NCI-H1930 (cell line): ENCODE results near the gene RAE1.

ENCODE experiments used
- DNase-seq, 2 experiments: peaks; one replicate each; lab custom pipeline; 2025; lab: John Stamatoyannopoulos, UW

The RAE1 gene, protein sequence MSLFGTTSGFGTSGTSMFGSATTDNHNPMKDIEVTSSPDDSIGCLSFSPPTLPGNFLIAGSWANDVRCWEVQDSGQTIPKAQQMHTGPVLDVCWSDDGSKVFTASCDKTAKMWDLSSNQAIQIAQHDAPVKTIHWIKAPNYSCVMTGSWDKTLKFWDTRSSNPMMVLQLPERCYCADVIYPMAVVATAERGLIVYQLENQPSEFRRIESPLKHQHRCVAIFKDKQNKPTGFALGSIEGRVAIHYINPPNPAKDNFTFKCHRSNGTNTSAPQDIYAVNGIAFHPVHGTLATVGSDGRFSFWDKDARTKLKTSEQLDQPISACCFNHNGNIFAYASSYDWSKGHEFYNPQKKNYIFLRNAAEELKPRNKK

DNA sequence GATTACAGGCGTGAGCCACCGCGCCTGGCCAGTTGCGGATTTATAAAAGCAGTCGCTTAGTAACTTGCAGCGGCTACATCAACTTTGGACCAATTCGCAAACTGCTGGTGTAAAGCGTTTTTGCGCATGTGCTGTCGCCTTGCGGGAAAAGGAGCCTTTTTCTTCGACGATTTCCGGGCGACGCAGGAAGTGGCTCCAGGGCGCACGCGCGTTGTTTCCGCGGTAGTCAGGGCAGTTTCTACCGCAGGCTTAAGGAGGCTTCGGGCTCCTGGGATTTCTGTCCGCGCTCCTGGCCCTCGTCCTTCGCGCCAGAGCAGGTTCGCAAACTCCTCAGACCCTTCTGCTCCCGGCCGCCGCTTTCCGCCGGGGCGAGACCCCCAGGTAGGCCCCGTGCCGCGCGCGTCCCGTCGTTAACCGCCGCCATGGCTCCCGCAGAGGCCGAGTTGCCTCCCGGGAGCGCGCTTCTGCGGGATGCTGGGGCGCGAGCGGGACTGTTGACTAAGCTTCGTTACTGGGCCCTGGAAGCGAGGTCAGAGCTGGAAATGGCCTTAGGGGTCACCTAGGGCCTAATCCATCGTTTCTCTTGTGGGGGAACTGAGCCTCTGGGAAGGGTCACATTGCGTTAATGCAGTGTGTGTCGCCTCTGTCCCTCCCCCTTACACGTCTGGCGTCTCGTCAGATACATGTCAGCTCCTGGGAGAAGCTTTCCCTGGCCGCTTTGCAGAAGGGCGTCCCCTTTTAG lies at the start of gene RAE1:
Gene RAE1, plus strand, starts transcription at position 214 of the 742 bp plus-strand sequence. CDS start 2,784 bp downstream, outside the sequence.
- DNase-seq = peak; percentile 89 to 97

DNA sequence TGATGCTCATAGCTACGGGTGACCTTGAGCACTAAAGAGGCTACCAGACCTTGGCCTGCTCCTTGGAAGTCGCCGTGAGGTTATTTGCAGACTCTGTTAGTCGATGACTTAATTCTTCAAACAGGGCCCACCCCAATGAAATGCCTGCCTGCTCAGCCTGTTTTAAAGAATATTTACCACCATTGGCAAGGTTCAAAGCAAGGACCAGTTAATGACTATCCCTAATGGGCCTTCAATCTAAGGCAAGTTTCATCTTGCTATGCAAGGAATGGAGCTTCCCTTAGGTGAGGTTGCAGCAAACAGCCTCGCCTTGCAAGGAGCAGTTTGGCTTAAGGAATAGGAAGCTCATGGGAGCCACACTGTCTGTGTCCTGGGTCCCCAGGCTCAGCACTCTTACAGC lies 44.3 kb upstream of the RAE1 start:
- no peak for DNase-seq

DNA sequence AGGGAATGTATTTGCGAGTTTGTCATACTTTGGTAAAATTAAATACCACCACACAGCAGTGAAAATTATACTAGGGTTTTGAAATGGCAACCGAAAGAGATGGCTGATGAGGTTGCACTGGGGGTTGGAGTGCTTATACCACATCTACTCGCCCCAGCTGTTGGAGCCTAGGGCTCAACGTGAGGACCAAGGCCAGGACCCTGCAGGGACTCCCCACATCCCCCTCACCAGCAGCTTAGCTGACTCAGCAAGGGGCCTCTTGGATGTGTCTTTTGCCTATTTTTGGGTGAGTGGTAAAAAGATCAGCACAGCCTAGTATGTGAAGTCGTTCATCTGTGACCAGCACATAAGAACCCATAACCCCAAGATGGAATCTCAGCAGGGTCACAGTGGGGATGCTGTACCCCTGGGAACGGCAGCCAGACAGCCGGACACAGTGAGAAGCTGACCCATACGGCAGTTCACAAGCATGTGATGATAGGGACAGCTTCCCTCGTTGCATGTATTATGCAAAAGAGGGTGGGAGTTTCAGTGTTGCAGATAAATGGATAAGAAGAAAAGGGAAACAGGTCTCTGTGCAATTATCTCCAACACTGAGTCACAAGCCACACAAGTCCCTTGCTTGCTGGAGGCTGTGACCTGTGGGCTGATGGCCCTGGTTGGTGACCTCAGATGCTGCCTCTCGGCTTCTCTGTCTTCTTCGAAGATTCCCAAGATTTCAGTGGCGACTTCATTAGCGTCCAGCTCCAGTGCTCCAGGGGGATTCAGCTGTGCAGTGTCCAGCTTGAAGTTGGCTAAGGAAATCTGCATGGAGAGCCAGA lies 42.4 kb upstream of the RAE1 start:
- no peak for DNase-seq

DNA sequence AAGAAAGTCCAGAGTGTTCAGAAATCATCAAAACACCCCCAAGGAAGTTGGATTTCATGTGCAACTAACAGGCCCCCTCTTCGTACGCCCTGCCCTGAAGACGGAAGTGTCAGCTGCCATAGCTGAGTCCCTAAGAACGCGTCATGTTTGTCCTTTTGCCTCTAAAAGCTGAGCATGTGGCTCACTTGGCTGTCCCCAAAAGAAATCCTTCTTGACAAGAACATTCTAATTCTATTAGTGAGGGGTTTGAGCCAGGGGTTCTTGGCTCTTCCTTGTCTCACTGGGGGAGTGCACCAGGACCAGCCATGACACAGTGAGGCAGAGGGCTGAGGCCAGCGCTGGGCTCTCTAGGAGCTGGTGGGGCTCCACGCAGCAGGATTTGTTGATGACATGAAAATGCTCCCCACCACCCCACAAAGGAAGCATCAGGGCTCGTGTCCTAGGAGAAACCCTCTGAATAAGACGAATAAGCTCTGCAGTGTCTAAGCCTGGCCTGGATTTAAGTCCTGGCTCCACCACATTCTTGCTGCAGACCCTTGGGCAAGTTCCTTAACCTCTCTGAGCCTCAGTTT lies 41.4 kb upstream of the RAE1 start:
- DNase-seq = no peak

DNA sequence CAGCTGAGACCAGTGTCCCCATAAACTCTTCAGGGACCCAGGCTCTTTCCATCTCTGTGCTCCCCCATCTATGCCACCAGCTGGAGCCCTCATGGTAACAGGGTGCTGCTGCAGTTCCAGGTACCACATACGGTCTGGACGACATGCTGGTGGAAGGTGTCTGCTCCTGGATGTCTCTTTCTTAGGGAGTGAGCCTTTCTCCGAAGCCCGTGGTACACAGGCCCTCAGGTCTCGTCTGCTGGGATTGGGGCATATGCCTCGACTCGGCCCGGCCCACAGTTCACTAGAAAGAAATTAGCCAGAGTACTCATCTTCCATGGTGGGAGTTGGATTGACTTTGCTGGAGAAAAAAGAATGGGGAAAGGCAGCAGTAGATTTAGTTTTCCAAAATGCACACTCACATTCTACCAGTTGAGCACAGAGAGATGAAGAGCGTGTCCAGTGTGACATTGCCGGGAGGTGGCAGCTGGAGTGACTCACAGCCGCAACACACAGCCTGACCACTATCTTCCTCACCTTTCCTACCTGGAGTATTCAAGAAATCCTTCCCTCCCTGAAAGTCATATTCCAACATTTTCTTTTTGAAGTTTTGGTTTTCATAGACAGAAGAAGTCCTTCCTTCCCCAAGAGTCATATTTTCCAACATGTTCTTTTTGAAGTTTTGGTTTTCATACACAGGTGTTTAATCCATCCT lies 40.1 kb upstream of the RAE1 start:
- no peak for DNase-seq

DNA sequence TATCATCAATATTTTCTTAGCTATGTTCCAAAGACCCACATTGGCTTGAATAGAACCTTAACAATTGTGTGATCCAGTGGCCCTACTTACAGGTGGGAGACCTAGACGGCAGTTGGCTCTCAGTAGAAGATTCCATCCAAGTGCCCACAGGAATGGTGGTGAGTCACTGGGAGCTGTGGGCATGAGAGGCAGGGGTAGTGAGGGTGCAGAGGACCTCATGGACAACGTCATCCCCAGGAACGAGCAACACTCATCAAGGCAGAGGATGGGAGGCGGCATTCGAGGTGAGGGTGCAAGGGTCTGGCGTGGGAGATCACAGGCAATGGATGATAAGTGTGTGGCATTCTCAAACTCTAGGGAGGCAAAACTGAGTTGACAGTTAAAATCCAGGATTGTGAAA lies 38.9 kb upstream of the RAE1 start:
- no peak for DNase-seq

DNA sequence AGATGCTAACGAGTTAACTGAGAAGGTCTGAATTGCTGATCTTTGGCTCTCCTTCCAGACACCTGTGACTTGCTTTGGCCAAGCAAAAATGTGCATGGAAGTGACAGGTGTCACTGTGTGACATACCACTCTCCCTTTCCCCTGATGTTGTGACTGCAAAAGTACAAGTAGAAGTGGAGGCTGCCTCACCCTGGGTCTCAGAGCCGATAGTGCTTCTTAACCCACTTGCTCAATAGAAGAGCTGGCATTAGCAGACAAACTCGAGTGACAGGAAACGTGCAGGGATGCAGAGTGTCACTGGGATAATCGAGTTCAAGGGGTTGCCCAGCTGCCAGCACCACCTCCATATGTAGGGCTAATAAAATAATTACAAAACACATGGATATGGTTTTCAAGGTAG lies 37.8 kb upstream of the RAE1 start:
- no peak for DNase-seq

DNA sequence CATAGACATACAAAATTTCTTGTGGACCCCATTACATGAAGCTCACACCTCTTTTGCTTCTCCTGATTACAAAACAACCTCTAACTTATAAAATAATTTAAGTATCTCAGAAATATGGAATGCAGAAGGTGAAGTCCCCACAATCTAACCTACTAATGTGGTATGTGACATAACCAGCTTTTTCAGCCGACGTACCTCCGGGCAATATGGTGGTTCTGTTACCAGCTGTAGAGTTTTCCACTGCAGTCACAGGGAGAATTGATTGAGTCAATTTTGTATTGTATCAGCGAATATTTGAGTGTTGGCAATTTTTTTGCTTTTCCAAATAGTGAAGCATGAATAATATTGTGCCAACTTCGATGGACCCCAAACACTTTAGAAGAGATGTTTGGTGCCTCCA lies 37.1 kb upstream of the RAE1 start:
- DNase-seq = no peak

DNA sequence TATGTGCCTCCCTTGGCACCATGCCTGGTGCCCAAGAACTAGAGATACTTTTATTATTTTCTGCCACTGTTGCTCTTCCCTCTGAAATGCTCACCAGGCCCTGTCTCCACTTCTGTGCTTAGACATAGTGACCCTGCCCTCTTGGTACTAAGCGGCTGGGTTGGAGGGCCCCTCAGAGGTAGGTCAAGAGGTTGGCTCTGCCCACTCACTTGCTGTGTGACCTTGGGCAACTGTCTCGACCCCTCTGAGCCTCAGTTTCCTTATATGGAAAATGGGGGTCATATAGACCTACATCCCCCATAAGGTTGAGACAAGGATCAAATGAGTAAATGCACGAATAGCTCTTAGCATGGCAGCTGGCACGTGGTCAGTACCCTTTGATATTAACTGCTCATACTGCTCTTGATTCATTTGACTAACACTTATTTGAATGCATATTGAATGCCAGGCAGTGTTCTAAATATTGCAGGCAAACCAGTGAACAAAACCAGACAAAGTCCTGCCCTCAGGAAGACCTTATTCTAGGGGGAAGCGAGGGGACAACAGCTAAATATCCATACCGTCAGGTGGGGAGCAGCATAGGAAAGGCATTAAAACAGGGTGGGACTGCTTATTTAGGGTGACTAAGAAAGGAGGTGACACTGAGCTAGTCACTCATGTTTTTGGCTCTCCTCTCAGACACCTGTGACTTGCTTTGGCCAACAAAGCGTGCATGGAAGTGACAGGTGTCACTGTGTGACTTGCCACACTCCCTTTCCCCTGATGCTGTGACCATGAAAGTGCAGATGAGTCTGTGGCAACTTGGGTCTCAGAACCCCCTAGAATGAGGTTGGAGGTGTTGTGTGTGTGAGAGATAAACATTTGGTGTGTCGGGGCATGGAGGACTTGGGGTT lies 35.7 kb upstream of the RAE1 start:
- DNase-seq = no peak

DNA sequence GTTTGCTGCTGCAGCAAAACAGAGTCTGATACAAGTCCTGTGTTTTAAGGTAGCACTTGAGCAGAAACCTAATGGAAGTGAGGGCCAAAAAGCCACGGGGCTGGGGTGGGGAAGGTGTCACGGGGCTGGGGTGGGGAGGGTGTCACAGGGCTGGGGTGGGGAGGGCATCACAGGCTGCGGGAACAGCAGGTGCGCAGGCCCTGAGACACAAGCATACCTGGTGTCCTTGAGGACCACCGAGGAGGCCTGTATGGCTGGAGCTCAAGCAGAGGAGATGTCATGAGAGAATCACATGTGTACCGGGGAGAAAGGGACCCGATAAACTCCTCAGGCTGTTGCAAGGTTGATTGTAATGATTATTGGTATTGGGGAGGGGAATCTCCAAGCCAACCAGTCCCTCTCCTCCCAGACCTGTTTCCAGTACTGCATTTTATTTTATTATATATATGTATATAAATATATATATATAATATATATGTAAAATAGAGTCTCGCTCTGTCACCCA lies 35.0 kb upstream of the RAE1 start:
- DNase-seq = no peak

DNA sequence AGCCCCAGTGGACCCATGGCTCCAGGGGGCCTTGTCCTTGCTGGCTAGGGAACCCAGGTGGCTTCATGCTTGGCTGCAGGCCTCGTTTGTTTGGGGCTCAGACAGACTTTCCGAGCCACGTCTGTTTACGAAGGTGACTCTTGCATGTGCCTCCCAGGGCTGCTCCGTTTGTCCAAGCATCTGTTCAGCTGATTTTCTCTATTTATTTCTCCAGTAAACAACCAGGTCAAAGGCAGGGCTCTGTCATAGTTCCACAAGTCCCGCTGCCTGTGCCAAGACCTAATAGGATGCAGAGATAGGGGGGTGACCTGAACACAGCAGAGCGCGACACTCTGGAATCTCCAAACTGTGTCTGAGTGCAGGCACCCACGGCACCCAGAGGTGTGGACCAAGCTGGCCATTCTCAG lies 34.3 kb upstream of the RAE1 start:
- no peak for DNase-seq

DNA sequence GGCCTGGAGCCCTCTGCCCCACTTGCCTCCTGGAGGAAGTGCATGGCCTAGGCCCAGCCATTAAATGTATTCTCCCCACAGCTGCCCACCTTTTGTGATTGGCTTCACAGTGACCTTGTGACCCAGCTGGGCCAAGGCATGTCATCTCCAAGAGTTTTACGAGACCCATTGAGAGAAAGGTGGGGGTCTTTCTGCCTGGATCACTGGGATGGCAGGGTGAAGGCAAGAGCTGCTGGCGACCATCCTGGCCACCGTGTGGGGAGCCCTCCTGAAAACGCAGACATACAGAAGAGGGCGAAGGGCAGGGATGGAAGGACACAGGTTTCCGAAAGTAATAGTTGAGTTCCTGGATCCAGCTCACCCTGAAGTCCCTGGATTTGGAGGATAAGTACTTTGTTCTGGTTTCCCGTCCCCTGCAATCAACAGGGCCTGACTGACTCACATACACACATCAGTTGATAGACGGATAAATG lies 33.7 kb upstream of the RAE1 start:
- DNase-seq = no peak

DNA sequence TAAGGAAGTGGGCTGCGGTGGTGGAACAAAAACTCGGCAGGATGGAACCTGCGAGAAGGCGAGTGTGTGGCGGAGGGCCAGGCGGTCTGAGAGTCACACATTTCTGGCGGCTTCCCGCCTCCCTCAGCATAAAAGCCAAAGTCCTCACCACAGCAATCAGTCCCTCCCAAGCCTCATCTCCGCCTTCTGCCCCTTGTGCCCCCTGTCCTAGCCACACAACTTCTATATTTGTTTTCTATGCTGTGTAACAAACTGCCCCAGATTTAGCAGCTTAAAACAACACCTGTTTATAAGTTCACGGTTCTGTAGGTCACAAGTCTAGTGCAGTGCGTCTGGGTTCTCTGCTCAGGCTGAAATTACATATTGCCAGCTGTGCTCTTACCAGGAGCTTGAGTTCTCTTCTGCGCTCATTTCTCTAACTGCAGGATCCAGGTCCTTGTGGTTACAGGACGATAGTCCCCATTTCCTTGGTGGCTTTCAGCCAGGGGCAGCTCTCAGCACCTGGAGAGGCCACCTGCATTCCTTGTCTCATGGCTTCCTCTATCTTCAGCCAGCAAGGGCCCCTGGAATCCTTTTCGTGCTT lies 33.2 kb upstream of the RAE1 start:
- DNase-seq = no peak

DNA sequence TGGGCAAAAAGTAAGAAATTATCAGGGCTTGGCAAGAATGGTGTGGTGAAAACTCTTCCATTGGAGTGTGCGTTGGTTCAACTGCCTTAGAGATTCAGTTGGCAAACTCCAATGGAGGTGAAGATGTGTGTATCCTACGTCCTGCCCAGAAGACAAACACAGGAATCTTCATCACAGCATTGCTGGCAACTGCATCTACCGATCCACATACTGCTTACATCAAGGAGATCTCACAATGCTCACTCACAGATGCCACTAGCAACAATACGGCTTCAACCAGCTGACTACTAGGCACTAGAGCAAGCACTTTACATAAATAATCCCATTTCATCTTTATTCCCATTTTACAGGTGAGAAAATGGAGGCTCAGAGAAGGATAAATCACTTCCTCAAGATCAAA lies 31.5 kb upstream of the RAE1 start:
- no peak for DNase-seq

DNA sequence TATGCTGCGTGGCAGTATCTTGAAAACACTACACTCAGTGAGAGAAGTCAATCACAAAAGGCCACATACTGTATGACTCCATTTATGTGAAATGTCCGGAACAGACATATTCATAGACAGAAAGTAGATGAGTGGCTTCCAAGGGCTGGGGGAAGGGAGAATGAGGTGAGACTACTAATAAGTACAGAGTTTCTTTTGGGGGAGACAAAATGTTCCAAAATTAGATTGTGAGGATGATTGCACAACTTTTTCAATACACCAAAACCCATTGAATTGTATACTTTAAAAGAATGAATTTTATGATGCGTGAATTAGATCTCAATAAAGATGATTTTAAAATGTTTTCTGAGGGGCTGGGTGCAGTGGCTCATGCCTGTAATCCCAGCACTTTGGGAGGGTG lies 30.7 kb upstream of the RAE1 start:
- no peak for DNase-seq

DNA sequence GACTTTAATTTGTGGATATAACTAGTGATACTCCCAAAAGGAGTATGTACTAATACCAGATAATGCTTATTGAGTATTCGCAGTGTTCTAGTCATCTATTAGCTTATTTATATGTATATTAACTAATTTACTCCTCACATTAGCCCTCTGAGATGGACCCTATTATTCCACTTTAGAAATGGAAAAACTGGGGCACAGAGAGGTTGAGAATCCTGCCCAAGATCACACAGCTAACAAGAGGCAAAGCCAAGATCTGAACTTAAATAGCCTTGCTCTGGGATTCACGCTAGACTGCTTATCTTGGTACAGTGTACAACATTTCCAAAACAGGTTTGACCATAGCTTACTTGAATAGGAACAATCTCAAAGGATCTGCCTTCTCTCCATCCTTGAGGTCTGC lies 29.9 kb upstream of the RAE1 start:
- DNase-seq = no peak

DNA sequence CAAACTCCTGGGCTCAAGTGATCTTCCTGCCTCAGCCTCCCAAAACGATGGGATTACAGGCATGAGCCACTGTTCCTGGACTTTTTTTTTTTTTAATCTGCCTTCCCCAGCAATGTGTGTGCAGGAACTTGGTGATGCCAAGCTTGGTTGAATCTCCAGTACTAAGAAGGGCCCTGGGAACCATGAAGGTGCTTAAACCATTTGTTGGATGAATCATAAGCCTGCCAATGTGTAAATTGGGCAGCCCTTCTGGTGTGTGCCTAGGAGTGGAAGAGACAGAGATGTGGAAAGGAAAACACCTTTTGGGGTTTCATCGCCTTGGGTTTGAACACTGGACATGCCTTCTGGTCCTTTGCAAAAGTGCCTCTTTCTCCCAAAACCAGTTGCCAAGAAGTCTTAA lies 28.6 kb upstream of the RAE1 start:
- no peak for DNase-seq

DNA sequence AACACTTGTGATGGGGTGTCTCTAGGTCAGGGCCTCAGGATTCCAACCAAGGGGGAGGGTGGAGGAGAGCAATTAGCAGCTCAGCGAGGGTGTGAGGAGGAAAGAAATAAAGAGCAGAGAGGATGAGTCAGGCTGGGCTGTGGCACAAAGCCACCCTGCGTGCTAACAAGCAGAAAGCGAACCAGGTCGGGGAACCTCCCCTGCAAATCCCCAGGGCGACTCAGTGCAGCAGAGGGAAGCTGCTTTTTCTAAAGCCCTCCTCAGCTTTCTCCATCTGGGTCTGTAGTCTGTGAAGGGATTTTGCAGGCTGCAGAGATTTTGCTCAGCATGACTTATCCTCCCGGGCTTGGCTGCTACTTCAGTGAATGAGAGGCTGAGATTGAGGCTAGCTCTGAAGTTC lies 28.0 kb upstream of the RAE1 start:
- DNase-seq = no peak

DNA sequence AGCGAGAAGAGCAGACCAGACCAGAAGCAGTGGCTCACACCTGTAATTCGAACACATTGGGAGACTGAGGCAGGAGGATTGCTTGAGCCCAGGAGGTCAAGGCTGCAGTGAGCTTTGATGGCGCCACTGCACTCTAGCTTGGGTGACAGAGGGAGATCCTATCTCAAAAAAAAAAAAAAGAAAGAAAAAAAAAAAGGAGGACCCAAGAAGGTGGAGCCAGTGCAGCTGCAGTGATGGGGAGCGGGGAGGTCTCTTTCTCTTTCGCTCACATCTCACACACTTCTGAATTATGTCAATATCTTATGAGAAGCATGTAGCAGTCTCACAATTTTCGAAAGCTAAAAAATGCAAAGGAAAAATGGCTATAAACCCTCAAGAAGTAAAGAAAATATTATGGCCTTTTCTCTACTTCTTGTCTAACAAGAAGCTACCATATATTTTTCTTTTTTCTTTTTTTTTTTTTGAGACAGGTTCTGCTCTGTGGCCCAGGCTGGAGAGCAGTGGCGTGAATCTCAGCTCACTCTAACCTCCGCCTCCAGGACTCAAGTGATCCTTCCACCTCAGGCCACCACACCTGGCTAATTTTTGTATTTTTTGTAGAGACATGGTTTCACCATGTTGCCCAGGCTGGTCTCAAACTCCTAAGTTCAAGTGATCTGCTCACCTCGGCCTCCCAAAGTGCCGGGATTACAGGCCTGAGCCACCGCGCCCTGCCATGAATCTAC lies 25.3 kb upstream of the RAE1 start:
- DNase-seq = no peak
